HEK293 (cell line): Measurements from ENCODE around the gene OGFRL1.

ENCODE experiments used
- BCL11B ChIP-seq: fragments of 450-650 bp; formaldehyde crosslinking; IDR thresholded peaks from 2 replicates; pipeline ENCODE4 v1.5.1; 2016; ENCODE audit warnings: low read depth, missing biosample characterization, missing genetic modification characterization
- CTCF ChIP-seq: fragments of 450-650 bp; formaldehyde crosslinking; IDR thresholded peaks from 2 replicates; pipeline ENCODE4 v1.5.1; 2016; ENCODE audit warnings: missing biosample characterization, missing genetic modification characterization
- GLI4 ChIP-seq: fragments of 450-650 bp; formaldehyde crosslinking; IDR thresholded peaks from 2 replicates; pipeline ENCODE4 v1.5.1; 2016; ENCODE audit warnings: missing biosample characterization, missing genetic modification characterization
- YY1 ChIP-seq: fragments of 450-650 bp; formaldehyde crosslinking; IDR thresholded peaks from 2 replicates; pipeline ENCODE4 v1.5.1; 2018; ENCODE audit warnings: missing biosample characterization, missing genetic modification characterization
- ZBTB8A ChIP-seq: fragments of 450-650 bp; formaldehyde crosslinking; IDR thresholded peaks from 2 replicates; pipeline ENCODE4 v1.5.1; 2016; ENCODE audit warnings: missing biosample characterization, missing genetic modification characterization

- TF ChIP-seq CTCF (tag by site-specific recombination) = no peak
- TF ChIP-seq BCL11B (tag by site-specific recombination) = no peak
- TF ChIP-seq ZBTB8A (tag by site-specific recombination) = no peak
- TF ChIP-seq GLI4 = no peak
- TF ChIP-seq YY1 (tag by site-specific recombination) = no peak
Observed at GRCh38 chr6:71245265-71246049, 43.2 kb upstream of the OGFRL1 start.
